Endothelial cell of umbilical vein (primary cell): ENCODE results near the gene DECR2. TPM values are rescaled to one million over a fixed set of nuclear protein-coding genes. Genes with fewer than 3 reads are reported as not detected.

Experiments
- BruUV-seq: library from RNA; stranded (reverse); fragments of 400-500 nt; replicated peaks from 2 replicates; lab custom pipeline; 2021; lab: Mats Ljungman, UMichigan
- CTCF ChIA-PET: fragments of 300-600, 350-600 bp; sonication (Branson Sonifier 250); formaldehyde crosslinking; loops from one replicate; lab custom pipeline; 2021; ENCODE audit warnings: antibody characterized with exemption, inconsistent platforms; lab: Charles Lee
- POLR2A ChIA-PET: fragments of 300-600, 350-600 bp; sonication (Branson Sonifier 250); formaldehyde crosslinking; loops from one replicate; lab custom pipeline; 2021; ENCODE audit warnings: antibody characterized with exemption, inconsistent platforms; lab: Charles Lee
- DNase-seq: peaks from one replicate; pipeline ENCODE4 v3.0.0-alpha.2; 2011; ENCODE audit warnings: low read depth, low spot score
- FAIRE-seq: peaks from 2 replicates; lab custom pipeline; 2011; peaks lifted over from hg19 to GRCh38; lab: Jason Lieb, UNC
- H2AFZ ChIP-seq: 2 replicates; pipeline ENCODE4 v1.6.0; 2012; ENCODE audit warnings: low read depth, low read length, control low read depth, inconsistent platforms
- H3K27ac ChIP-seq: 2 replicates; pipeline ENCODE4 v1.5.1; 2011; ENCODE audit warnings: low read depth, mild to moderate bottlenecking, control low read depth, low read length, moderate library complexity; ENCODE audit not compliant: insufficient read depth
- H3K27me3 ChIP-seq, 2 experiments: 2 replicates each; pipeline versions ENCODE4 v1.6.0 to v1.6.1; 2011; ENCODE audit warnings: low read length in 2 of 2, mixed read lengths in 1 of 2; ENCODE audit not compliant: control insufficient read depth in 2 of 2, insufficient read depth in 2 of 2
- H3K36me3 ChIP-seq, 2 experiments: 2 replicates in 1 of 2; 3 replicates in 1 of 2; pipeline ENCODE4 v1.5.1; 2011; ENCODE audit warnings: low read length in 2 of 2, mild to moderate bottlenecking in 1 of 2, moderate library complexity in 1 of 2; ENCODE audit not compliant: control insufficient read depth in 2 of 2, insufficient read depth in 2 of 2; ENCODE audit errors: extremely low read depth in 1 of 2
- H3K4me1 ChIP-seq: 3 replicates; pipeline ENCODE4 v1.5.1; 2011; ENCODE audit warnings: mild to moderate bottlenecking, low read length; ENCODE audit not compliant: control insufficient read depth, insufficient read depth; ENCODE audit errors: extremely low read depth
- H3K4me2 ChIP-seq: 2 replicates; pipeline ENCODE4 v1.6.1; 2011; ENCODE audit warnings: low read length, control low read depth, mixed read lengths; ENCODE audit not compliant: insufficient read depth
- H3K4me3 ChIP-seq, 3 experiments: fragments of 200-600 bp in 1 of 3; sonication (generic), shearing (Covaris generic) in 1 of 3; replicated peaks in 1 of 3; 2 replicates each; pipeline ENCODE4 v1.5.1; 2011 to 2016; ENCODE audit warnings: control low read depth in 3 of 3, low read length in 3 of 3, mild to moderate bottlenecking in 2 of 3, inconsistent platforms in 1 of 3, low read depth in 1 of 3, moderate library complexity in 1 of 3; ENCODE audit not compliant: insufficient read depth in 1 of 3
- H3K79me2 ChIP-seq: 2 replicates; pipeline ENCODE4 v1.6.0; 2012; ENCODE audit warnings: low read length, inconsistent platforms; ENCODE audit not compliant: control insufficient read depth, insufficient read depth
- H3K9ac ChIP-seq: replicated peaks from 2 replicates; pipeline ENCODE3; 2011; ENCODE audit warnings: low read length, control low read depth; ENCODE audit not compliant: insufficient read depth; ENCODE audit errors: extremely low read depth
- H3K9me1 ChIP-seq: replicated peaks from 3 replicates; pipeline ENCODE4 v1.6.0; 2011; ENCODE audit warnings: mild to moderate bottlenecking, low read length; ENCODE audit not compliant: control insufficient read depth, insufficient read depth; ENCODE audit errors: extremely low read depth
- H3K9me3 ChIP-seq: replicated peaks from 2 replicates; pipeline ENCODE4 v1.5.1; 2012; ENCODE audit warnings: low read length, inconsistent platforms; ENCODE audit not compliant: control insufficient read depth, insufficient read depth
- H4K20me1 ChIP-seq: replicated peaks from 2 replicates; pipeline ENCODE3; 2011; ENCODE audit warnings: mild to moderate bottlenecking, low read length; ENCODE audit not compliant: control insufficient read depth, insufficient read depth; ENCODE audit errors: extremely low read depth
- EZH2 ChIP-seq: IDR thresholded peaks from 2 replicates; pipeline ENCODE4 v1.6.1; 2012; ENCODE audit warnings: borderline replicate concordance, low read depth, mild to moderate bottlenecking, moderate library complexity, low read length, inconsistent platforms; ENCODE audit not compliant: severe bottlenecking
- FOS ChIP-seq: IDR thresholded peaks from 2 replicates; pipeline ENCODE4 v1.6.1; 2011; ENCODE audit warnings: mild to moderate bottlenecking, low read length, moderate library complexity, borderline replicate concordance; ENCODE audit not compliant: insufficient read depth
- GATA2 ChIP-seq: IDR thresholded peaks from 2 replicates; pipeline ENCODE4 v1.7.0; 2011; ENCODE audit warnings: low read depth, mild to moderate bottlenecking, moderate library complexity, mixed read lengths, low read length; ENCODE audit not compliant: insufficient read length, insufficient read depth
- JUN ChIP-seq: IDR thresholded peaks from 2 replicates; pipeline ENCODE4 v1.6.1; 2011; ENCODE audit warnings: borderline replicate concordance, low read depth; ENCODE audit not compliant: insufficient read length, insufficient read depth
- MAX ChIP-seq: IDR thresholded peaks from 2 replicates; pipeline ENCODE4 v1.6.1; 2011; ENCODE audit not compliant: insufficient read depth, insufficient read length
- MYC ChIP-seq: IDR thresholded peaks from one replicate; pipeline ENCODE4 v1.6.1; 2011; ENCODE audit warnings: mild to moderate bottlenecking, low read depth, low read length
- POLR2A ChIP-seq: IDR thresholded peaks from 2 replicates; pipeline ENCODE4 v1.6.1; 2012; ENCODE audit warnings: low read depth, mild to moderate bottlenecking, control low read depth, low read length
- POLR2AphosphoS5 ChIP-seq: IDR thresholded peaks from 2 replicates; pipeline ENCODE4 v1.6.1; 2012; ENCODE audit warnings: low read depth, mild to moderate bottlenecking, control low read depth, low read length, moderate library complexity; ENCODE audit not compliant: insufficient read depth
- dilution Hi-C: fragments of 300-500 bp; cut with MboI; formaldehyde crosslinking; loops from one replicate; pipeline ENCODE4 v1.15.0; 2019; ENCODE audit warnings: low sequenced_read_pairs; ENCODE audit not compliant: extremely low pct_ligation_motif_present
- intact Hi-C: fragments of 100-400 bp; cut with micrococcal nuclease; formaldehyde crosslinking; loops from one replicate; pipeline ENCODE4 v1.10.0; 2022
- polyA plus RNA-seq, 4 experiments: library from polyadenylated mRNA; depleted of rRNA in 3 of 4; stranded (reverse) in 3 of 4; unstranded in 1 of 4; fragments of >200 nt; gene quantifications; 2 replicates each; pipeline versions ENCODE4 v1.2.1 to v1.2.3, GENCODE V29; 2011 to 2012; ENCODE audit warnings: missing spikeins in 1 of 4
- total RNA-seq: library from RNA; stranded (reverse); gene quantifications from 2 replicates; pipeline ENCODE4 v1.2.3, GENCODE V29; 2021
- TF ChIP-seq, protein P1 (sequence below), 2 donors: IDR thresholded peaks; 1 replicate in 1 of 2; 2 replicates in 1 of 2; pipeline ENCODE4 v1.5.1; 2011; ENCODE audit warnings: low read length in 2 of 2, mild to moderate bottlenecking in 2 of 2, moderate library complexity in 2 of 2, control low read depth in 1 of 2, inconsistent platforms in 1 of 2, low read depth in 1 of 2; ENCODE audit not compliant: insufficient read depth in 1 of 2; ENCODE audit errors: extremely low read depth in 1 of 2

Gene DECR2
- total and polyA plus RNA-seq, 2 donors (not counting 3 experiments of a cell fraction or from before 2014, with no cell fraction given), result 28.3 to 46.5 TPM

DNA sequence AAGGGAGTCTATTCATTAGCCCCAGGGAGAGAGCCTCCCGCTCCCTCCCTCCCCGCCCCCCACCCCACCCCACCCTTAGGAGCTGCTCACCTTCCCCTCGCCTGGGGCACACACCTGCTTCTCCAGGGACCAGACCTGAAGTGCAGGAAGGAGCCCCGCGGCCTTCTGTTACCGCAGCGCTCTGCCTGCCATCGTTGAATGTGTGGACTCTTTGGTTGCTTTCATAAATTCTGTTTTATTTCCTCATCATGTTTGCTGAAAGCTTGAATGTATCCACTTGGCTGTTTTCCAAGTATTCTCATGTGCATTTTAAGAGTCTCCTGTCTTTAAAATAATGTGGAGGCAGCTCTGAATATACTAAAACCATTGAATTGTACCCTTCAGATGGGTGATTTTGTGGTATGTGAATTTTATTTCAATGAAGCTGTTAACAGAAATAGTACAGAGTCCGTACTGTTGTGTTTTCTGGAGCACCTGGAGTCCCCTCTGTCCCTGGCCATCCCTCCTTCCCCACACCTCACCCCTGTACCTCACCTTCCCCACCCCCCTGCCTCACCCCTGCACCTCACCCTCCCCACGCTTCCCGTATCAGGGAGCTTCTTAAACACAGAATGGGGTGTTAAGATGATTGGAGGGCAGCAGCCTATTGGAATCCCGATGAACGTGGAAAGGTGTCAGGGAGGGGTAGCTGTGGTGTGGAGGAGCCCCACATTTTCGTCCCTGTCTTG lies 49.3 kb downstream of the DECR2 start:
- no peak for FAIRE-seq
- Histone ChIP-seq H3K27me3 (no peaks in the 10 kb centered on the region), H3K4me2 (no peak overlapping the region), H3K9me3 (no peaks in the 10 kb centered on the region), H3K9ac (no peak overlapping the region), H4K20me1 (no peaks in the 10 kb centered on the region), H3K27ac (no peak overlapping the region), H3K79me2 (peaks cover 24% of the 10 kb centered on the region), H3K36me3 (no peaks in the 10 kb centered on the region), H3K4me3 (no peak overlapping the region), H3K4me1 (no peaks in the 10 kb centered on the region), H3K9me1 (no peaks in the 10 kb centered on the region), H2AFZ (no peak overlapping the region)
- TF ChIP-seq EZH2 (no peak), MYC (no peak), MAX (no peak), JUN (no peak), GATA2 (no peak), POLR2AphosphoS5 (no peak), POLR2A (no peak), FOS (no peak)
- TF ChIP-seq, protein P1, sequence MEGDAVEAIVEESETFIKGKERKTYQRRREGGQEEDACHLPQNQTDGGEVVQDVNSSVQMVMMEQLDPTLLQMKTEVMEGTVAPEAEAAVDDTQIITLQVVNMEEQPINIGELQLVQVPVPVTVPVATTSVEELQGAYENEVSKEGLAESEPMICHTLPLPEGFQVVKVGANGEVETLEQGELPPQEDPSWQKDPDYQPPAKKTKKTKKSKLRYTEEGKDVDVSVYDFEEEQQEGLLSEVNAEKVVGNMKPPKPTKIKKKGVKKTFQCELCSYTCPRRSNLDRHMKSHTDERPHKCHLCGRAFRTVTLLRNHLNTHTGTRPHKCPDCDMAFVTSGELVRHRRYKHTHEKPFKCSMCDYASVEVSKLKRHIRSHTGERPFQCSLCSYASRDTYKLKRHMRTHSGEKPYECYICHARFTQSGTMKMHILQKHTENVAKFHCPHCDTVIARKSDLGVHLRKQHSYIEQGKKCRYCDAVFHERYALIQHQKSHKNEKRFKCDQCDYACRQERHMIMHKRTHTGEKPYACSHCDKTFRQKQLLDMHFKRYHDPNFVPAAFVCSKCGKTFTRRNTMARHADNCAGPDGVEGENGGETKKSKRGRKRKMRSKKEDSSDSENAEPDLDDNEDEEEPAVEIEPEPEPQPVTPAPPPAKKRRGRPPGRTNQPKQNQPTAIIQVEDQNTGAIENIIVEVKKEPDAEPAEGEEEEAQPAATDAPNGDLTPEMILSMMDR (IDR thresholded peaks at IDR 0.05; ENCODE audit: extremely low read depth in 1 of 2, insufficient read depth in 1 of 2, low read depth in 1 of 2, low read length in 2 of 2), result no peak
- BruUV-seq, result no TSS peak
- intact Hi-C loops, result no loop called here
- CTCF ChIA-PET, result no interaction called here
- POLR2A ChIA-PET, result no interaction called here
- dilution Hi-C loops, result no loop called here
- no peak for DNase-seq
